Renal cortical epithelial cell (primary cell): ENCODE data around the gene SPIRE1. TPM values are rescaled to one million over a fixed set of nuclear protein-coding genes. Genes with fewer than 3 reads are reported as not detected.
"Not testable (repeated sequence)": the region's sequence is repeated elsewhere in the genome, so short reads cannot be mapped to it uniquely, and the experiment has no call there.

ENCODE experiments used
- DNase-seq: peaks from one replicate; pipeline ENCODE4 v3.0.0-alpha.2; 2011; ENCODE audit warnings: low read depth
- total RNA-seq: library from RNA; depleted of rRNA; stranded (reverse); fragments of >200 nt; gene quantifications from 2 replicates; pipeline ENCODE4 v1.2.3, GENCODE V29; 2014

SPIRE1 gene
- total RNA-seq, 1 donor from 2014 or later, result 45.9 TPM

DNA sequence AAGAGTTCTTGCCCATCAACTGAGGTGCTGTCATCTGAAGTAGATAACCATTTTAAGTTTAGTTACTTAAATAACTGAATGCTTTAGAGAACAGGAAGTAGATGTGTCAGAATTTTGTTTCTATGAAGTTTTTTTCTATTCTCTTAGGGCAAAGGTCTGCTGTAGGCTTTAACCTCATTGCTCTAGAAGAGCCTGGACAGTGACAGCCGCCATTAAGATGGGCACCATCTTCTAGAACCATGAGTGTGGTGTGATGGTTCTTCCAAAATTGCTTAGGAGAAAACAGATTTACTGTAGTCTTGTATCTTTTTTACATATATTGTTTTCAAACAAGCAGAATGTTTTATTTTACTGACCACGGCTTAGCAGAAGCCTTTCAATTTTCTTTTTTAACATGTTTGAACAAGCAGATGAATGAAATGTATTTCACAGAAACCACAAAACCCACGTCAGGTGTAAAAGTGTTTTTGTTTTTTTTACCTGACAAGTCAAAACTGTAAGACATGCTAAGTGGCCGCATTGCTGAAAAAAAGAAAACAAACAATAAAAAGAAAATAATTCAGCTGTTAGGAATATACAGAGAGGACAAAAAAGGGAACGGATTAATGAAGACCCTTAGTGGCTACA is 172.3 kb downstream of the SPIRE1 start:
- no peak for DNase-seq

DNA sequence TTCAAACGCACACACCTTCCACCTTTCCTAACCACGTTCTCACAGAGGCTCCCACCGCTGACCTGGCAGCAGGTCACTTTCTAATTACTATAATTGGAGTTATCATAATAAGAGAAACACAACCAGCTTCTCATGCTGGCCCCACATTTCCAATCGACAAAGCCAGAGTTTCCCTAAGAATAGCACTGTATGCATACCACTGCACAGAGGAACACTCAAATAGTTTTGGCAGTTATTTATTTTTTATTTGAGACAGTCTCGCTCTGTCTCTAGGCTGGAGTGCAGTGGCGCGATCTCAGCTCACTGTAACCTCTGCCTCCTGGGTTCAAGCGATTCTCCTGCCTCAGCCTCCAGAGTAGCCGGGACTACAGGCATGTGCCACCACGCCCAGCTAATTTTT is 176.0 kb downstream of the SPIRE1 start:
- DNase-seq, result not testable (repeated sequence)

DNA sequence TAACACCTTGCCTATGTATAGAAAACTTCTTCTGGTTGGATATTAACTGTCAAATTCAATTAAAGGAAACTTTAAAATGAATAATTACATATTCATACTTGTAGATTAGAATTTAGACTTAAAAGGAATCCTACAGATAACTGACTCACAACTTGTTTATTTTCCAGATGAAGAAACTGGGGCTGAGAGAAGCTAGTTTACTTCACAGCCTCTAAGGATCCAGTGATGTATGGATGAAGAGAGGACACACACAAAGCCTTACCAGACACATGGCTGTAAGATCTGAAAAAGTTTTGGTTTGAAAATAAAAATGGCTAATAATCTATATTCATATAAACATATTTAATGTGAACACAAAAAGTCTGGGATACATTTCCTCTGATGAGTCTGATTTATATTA is 177.9 kb downstream of the SPIRE1 start:
- DNase-seq, result no peak

DNA sequence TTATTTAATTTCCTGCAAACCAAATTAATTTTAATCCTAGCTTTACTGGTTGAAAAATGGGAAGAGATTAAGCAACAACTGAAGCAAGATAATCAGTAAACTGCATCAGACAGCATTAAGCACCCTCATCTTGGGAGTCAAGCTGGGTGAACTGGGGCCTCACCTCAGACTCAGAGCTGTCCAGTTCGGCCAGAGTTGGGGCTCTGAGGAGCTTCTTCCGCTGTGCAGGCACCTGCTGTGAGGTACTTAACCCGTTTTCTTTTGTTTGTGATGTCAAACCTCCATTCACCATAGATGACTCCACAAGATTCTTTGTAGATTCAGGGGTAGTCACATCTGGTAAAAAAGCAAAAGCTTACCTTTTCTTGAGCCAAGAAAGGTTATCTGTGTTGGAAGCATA is 178.4 kb downstream of the SPIRE1 start:
- DNase-seq, result no peak

DNA sequence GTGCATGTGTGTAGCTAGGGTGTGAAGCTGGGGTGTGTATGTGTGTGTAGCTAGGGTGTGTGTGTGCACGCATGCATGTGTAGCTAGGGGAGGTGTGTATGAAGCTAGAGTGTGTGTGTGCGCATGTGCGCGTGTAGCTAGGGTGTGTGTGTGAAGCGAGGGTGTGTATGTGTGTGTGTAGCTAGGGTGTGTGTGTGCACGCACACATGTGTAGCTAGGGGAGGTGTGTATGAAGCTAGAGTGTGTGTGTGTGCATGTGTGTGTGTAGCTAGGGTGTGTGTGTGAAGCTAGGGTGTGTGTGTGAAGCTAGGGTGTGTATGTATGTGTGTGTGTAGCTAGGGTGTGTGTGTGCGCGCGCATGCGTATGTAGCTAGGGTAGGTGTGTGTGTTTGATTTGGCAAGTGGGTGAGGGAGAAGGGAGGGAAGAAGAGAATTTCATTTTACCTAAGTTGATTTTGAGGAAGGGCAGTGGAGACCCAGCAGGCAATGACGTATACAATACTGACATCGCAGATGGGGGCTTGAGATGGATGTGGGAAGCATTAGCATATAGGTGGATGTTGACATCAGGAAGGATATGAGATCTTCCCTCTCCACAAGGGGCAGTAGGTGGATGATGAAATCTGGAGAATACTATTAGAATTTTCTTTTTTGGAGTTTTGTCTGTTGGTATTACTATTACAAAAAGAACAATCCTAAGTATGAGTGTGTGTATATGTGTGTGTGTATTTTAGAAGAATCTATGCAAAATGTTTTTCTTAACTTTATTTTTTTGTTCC is 179.4 kb downstream of the SPIRE1 start:
- DNase-seq, result no peak

DNA sequence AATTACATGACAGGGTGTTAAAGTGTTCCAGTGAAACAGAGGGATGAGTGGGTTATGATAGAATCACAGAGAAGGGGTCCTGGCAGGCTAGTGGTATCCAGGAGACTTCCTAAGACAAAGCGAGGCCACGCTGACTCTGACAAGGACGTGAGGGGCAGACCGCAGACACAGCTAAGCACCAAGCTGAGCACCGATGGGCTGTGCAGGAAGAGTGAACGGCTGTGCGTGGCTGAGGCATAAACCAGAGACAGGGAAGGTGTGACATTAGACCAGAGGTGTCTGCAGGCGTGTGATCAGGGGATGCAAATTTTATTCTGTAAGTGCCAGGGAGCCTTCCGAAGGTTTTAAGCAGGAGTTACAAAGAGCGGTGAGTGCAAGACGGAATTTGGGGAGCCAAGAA is 180.3 kb downstream of the SPIRE1 start:
- no peak for DNase-seq

DNA sequence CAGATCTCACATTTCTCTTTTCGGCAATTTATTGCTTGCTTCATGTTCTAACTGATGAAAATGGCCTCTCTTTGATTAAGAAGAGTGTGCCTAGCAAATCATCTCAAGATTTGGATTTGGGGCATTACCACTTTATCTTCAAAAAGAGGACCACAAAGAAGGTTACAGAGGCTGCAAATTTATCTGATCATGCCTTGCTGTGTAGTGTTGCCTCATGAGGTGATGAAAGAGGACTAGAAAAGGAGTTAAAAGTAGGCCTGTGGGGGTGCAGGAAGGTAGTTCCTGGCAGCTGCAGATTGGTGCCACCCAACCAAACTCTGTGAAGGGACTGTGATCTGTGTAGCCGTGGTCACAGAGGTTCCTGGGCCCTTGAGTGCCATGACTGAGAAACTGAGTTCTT is 181.0 kb downstream of the SPIRE1 start:
- no peak for DNase-seq

DNA sequence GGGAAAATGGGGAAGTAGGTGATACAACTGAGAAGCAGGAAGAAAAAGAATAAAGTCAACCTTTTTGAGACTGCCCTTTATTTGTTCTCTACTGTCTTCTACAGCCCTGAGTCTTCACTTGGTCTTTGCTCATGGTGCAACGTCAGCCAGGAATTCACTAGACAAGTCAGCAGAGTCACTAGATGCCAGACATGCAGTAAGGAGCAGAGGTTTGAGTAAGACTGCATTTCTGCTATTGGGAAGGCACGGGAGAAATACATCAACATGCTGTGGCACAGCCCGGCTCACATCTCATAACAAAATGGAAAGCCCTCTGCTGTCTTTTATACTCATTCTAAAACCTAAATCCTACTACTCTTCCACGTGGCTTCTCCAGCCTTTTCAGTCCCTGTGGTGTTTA is 183.0 kb downstream of the SPIRE1 start:
- no peak for DNase-seq

DNA sequence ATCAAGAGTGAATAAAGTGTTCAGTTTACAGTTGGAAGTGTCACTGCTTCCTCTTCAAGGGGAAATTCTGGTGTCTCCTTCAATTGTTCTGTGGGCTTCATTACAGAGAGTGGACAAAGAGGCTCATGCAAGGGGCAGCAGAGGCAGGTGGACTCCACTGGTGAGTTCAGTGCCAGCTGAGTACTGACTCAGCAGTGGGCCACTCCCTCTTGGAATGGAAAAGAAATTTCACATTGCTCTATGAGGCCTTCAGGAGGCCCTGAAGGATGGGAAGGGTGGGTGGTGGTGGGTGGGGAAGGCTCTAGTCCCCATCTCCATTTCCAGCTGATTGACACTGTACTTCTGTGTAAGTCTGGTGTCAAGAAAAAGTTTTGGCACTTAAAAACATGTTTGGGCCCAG is 183.8 kb downstream of the SPIRE1 start:
- DNase-seq, result no peak

DNA sequence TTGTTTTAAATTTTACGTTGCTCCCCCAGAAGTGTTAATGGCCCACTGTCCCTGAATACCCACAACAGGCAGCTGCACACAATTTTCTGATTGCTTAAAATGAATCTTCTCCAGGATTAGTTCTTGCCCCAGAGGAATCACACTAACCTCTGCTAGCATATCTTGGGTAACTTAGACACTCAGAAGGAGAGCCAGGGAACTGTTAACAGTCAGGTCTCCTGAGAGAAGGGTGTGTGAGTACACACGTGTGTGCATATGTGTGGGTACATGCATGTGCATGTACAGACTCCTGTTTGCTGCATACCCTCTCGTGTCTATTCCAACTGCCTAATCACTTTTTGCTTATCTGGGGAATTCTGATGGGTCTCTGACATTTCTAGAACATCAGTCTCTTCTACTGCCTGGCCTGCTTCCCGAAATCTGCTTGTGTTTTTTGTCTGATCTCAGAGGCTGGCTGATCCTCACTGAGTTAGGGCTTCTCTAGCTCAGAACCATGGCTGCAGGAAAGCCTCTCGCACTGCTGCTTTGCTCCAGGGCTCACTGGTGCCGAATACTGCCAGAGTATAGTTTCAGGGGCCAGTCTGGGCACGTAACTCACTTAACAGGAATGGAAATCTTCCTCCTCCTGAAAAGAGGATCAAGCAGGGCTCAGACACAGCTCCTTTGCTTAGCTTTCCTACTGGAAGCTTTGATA is 187.4 kb downstream of the SPIRE1 start:
- no peak for DNase-seq

DNA sequence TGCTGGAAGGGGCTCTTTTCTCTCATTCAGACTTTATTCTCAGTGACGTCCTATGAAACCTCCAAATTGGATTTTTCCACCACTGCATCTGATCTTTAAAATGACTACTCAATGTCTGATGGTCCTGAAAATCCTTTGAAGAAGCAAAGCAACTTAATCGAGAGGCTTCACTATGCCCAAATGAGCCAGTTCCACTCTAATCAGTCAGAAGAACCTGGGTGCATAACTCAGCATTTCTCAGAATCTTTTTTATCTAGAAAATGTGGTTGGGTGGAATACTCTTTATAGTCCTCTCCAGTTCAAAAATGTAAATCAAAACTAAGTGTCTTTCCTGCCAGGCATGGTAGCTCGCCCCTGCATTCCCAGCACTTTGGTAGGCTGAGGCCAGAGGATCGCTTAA is 189.5 kb downstream of the SPIRE1 start:
- no peak for DNase-seq

DNA sequence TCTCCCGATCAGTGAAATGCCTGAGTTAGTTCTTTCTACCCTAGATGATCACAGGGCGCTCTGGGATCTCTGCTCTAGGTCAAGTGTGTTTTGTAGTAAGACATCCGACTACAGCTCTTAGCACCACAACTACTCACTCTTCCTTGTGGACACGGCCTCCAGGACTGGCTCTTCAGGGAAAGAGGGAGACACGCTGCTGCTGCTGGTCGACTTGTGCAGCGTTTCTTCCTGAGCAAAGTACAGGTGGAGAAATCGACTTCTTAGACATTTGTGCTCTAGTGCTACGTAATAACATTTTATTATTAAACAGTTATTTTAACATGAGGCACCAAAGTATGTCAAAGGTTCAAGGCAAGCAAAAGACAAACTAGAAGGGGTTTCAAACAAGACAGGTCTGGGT is 193.2 kb downstream of the SPIRE1 start:
- no peak for DNase-seq

DNA sequence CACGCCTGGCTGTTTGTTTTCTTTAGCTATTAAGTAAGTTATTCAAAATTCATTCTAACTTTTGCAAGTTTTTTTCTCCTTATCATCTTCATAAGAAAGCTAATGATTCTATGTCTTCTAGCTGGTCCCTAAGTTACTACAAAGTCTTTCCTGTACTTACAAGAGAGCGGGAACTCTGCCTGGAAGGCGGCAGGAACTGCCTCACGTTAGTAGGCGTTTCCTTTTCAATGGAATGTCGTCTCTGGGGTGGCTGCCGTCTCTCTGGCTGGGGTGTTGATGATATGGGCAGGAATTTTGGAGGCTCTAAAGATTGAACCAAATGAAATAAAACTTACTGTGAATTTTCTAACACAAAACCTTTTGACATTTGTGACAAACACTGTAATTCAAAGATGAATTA is 194.7 kb downstream of the SPIRE1 start:
- no peak for DNase-seq

DNA sequence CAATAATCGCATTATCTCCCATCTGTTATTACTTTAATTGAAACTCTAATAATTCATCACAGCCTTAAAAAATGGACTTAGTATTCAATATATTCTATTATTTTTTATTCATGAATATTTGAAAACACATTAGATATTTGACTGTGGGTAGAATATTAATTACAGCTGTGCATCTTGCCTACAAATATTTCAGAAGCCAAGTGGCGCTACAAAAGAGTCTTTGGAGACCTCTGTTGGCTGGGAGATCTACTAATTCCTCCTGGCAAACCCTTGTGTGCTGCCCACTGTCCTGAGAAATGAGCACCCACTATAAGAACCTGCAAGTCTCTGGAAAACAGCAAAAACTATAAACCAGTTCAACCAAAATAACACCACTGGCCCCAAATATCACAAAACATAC is 195.7 kb downstream of the SPIRE1 start:
- DNase-seq, result no peak

DNA sequence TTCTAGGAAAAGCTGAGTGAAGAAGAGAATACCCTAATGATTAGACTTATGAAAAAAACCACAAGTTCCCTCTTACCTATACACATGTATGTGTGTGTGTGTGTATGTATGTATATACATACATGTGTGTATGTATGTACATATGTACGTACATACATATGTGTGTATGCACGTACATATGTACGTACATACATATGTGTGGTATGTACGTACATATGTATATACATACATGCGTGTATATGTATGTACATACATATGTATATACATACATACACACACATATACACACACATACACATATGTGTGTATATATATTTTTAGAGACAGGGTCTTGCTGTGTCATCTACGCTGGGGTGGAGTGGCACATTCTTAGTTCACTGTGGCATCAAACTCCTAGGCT is 196.6 kb downstream of the SPIRE1 start:
- no peak for DNase-seq

DNA sequence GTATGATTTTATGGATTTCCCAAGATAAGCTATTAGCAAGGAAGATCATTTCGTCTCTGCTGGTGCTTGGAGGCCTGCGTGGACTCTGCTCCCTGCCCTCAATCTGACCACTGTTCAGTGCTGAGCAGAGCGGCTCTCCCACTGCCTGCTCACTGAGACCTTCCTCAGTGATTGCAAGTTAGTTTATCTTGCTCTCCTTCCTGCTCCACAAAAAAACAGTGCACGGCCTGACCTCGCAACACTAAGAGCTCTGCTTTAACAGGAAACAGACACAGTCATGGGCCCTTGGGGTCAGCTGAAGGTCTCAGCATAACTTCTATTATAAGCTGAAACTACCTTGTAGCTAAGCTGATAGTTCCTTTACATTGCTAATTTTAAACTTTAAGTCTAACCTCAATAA is 197.0 kb downstream of the SPIRE1 start:
- DNase-seq, result no peak

DNA sequence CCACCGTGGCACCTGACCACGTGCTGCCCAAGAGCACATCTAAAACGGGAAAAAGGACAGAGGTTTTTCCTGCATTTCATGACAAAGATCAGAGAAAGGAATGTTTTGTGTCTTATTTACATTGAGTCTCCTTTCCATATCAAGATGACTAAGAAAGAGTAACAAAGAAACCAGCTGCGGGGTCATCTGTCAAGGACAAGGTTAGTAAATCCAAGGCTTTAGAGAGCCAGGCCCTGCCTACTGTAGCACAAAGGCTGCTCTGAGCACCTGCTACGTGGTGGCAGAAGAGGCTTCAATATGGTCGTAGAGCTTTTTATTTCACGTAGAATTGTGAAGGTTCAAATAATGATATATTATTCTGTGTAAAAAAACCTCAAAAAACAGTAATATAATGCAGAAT is 199.1 kb downstream of the SPIRE1 start:
- no peak for DNase-seq

DNA sequence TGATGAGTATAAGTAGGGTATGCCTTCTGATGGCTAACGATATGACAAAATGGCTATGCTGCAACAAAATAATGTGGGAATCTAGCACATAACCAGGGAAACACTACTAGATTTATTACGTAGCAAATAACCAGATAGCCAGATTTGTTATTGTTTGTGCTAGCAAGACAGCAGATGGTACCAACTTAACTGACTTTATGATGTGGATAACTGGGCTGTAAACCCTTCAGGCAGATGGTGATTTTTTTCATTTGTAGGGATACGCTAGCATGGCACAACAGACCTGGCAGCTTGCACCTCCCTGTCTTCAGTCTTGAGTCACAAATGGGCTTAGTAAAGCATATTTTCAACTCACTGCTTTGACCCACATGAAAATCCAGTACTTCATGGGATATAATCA is 201.5 kb downstream of the SPIRE1 start:
- no peak for DNase-seq

DNA sequence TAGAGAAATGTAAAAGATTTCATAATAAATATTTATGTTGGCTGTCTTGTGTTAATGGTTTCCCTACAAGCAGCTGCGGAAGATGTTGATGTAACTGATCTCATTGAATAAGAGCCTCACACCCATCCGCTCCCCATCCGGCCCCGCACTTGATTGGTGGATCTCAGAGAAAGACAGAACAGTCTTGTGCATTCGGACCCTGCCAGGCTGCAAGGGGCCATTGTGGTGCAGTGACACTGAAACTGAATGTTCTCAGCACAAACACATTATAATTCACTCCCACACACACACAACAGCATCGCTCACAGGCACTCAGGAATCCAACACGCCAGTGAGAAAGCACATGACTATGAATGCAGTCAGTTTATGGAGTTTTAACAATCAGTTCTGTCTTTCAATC is 202.4 kb downstream of the SPIRE1 start:
- DNase-seq, result no peak

DNA sequence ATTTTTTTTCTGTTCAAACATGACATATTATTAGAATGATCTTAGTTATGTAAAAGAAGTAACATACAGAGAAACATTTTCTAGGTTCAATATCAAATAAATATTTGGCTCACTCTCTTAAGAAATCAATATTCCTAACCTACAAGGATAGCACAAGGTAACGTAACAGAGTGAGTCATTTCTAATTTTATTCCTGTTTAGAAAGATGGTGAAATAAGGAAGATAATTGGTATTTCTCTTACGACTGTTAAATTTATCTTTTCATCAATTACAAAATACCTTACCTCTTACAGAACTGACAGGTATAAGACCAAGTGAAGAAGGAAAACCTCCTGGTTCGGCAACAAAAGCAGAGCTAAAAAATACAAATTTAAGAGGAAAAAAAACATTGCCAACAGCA is 205.1 kb downstream of the SPIRE1 start:
- DNase-seq, result no peak

DNA sequence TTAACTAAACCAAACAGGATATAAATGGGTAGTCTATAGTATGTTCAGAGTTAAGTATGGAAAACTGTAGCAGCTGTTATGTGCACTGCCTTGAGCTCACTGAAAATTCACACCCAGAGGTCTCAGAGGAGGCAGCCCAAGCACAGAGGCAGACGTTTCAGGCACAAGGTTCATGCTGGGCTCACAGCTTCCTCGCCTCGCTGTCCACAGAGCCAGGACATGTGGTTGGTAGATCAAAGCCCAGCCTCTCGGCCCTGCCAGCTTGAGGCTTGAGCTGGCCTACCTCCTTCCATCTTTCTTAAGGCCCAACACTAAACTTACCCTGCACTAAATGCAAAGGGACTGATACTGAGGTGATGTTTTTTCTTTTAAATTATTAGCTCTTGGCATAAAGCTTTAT is 206.5 kb downstream of the SPIRE1 start:
- no peak for DNase-seq

DNA sequence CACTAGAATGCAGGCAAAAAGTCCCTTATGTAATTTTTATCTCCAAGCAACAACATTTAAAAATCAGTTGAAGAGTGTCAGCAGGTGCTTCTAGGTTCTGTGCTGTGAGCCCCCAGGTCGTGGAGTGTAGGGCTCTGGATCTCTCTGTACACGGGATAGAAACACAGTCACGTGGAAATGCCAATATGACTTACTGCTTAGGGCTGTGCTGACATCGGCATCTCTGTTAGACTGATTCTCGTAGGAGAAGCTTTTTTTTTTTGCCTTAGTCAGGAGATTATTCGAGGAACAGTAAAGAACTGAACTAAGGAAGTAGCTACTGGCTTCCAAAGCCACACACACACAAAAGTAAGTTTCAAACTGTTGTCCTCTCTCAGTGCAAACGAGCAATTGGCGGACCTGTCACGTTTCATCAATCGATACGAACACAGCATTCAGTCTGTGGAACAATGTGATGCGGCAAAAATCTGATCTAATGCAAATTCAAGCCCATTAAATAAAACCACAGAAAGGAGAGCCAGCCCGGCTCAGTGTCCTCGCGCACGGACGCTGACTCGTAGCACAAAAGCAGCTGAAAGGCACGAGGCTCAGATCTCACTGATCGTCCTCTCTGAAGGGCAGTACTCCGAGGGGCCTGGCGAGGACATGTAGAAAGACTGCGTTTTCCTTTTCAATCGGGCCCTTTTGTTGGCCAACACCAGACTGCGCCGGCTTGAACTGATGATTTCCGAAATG is 208.7 kb downstream of the SPIRE1 start:
- no peak for DNase-seq

DNA sequence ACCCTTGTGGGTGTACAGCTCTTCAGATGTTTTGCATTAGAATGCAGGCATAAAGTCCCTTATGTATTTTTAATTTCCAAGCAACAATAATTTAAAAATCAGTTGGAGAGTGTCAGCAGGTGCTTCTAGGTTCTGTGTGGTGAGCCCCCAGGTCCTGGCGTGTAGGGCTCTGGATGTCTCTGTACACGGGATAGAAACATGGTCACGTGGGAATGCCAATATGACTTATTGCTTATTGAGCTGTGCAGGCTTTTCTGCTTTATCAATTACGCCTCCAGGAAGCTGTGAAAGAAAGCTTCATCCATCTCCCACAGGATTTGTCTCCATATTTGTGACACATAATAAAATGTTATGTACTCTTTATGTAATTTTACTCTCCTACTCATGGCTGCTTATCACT is 212.4 kb downstream of the SPIRE1 start:
- DNase-seq, result no peak
